HepG2 (cell line): ENCODE results near the gene DENND4B.

Experiments
- RAD21 ChIP-seq: fragments of 450-650 bp; formaldehyde crosslinking; IDR thresholded peaks from 2 replicates; pipeline ENCODE4 v1.5.0; 2020; ENCODE audit warnings: mild to moderate bottlenecking
- SIN3A ChIP-seq: IDR thresholded peaks from 2 replicates; pipeline ENCODE4 v1.6.1; 2011; ENCODE audit warnings: low read depth, mild to moderate bottlenecking, control low read depth, low read length, borderline replicate concordance

DNA sequence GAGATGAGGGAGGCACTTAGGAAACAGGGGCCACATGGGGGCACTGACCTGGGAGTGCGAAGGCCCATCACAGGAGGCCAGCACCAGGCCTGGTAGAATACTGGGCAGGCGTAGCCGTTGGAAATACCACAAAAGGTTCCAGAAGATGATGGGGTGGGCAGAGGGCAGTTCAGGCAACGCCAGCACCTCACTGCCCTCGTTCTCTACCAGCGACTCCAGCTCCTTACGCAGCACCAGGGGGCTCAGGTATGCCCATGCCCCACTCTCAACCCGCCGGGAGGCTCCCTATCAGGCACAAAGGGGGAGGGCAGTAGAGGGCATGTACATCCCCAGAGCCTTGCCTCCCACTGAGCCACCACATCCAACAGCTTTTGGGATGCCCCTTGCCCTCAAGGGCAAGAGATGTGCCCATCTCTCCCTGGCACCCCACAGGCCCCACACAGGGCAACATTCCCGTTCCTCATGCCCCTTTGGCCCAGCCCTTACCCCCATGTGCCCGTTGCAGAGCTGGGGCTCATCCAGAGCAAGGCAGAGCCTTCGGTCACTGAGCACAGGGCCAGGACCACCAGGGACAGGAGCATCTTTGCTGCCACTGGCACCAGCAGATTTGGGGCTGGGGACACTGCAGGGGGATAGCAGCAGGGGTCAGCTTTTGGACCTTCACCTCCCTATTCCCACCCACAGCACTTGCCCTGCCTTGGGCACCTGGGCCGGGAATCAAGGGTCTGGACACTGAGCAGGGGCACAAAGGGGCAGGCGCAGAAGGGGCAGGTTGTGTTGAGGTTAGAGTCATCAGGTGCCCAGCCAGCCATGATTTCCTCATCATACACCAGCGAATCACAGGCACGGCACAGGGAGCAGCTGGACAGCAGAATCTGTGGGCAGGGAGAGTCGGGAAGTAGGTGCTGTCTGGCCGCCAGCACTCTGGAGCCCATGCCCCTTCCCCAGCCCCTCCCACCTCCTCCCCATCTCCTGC is 14.1 kb downstream of the DENND4B start:
- TF ChIP-seq SIN3A, result no peak
- no peak for TF ChIP-seq RAD21
